GM12801 (cell line): Measurements from ENCODE around the gene LSP1.

Source experiments
- CTCF ChIP-seq: IDR thresholded peaks from one replicate; pipeline ENCODE4 v1.5.1; 2011; ENCODE audit warnings: control low read depth; ENCODE audit not compliant: insufficient read length; ENCODE audit errors: extremely low read depth

LSP1 gene

GRCh38 chr11:1814691-1815090 lies 38.2 kb upstream of the LSP1 start:
- no peak for TF ChIP-seq CTCF

- TF ChIP-seq CTCF, result no peak
These were observed 37.6 kb upstream of the LSP1 start for GRCh38 chr11:1815311-1815710.

- no peak for TF ChIP-seq CTCF
These were observed 37.1 kb upstream of the LSP1 start for GRCh38 chr11:1815751-1816150.

- TF ChIP-seq CTCF, result no peak
These were observed 35.9 kb upstream of the LSP1 start for GRCh38 chr11:1817000-1817399.

GRCh38 chr11:1817511-1817910 lies 35.4 kb upstream of the LSP1 start:
- TF ChIP-seq CTCF, result no peak

- TF ChIP-seq CTCF, result no peak
These were observed 33.8 kb upstream of the LSP1 start for GRCh38 chr11:1819074-1819473.

- TF ChIP-seq CTCF, result no peak
These were observed 32.2 kb upstream of the LSP1 start for GRCh38 chr11:1820463-1821325.
